Esophagus muscularis mucosa (tissue), 2 donors: ENCODE measurements around the gene ST7L.

ENCODE experiments used
- POLR2A ChIP-seq: fragments of 450-650 bp; IDR thresholded peaks from one replicate; pipeline ENCODE4 v1.6.1; 2017; ENCODE audit warnings: antibody characterized with exemption, moderate library complexity, mild to moderate bottlenecking, low read depth
- POLR2AphosphoS5 ChIP-seq, 2 donors: sonication (generic); formaldehyde crosslinking; IDR thresholded peaks; one replicate each; pipeline ENCODE4 v1.6.1; 2017; ENCODE audit warnings: antibody characterized with exemption in 2 of 2

DNA sequence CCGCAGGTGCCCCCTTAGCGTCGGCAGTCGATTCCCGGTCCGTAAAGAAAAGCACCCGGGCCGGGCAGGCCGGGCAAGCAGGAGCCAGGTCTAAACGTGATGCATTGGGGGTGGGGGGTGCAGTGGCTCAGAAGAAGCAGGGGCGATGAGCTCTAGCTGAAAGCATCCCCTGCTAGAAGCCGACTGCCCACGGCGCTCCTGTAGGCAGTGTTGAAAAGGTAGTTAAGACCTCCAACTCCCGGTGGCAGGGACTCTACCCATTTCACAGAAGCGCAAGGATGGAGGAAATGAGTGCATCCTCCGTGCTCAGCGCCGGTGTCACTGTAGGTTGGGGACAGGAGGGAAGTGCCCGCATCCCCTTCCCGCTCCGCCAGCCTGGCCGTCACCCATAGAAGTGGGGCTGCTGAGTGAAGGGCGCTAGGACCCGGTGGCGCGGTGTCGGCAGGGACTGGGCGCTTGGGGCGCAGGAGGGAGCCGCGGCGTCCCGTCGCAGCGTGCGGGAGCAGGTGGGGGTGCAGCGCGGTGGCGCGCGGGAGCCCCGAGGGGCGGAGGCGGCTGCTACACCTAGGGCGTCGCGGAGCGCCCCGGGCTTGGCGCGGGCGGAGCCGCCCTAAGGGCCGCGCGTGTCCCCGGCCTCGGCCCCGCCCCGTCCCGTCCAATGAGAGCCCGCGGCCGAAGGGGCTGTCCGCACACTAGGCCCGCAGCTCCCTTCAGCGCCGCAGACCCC is 110.5 kb downstream of the ST7L start, which contains the start of gene WNT2B:
- TF ChIP-seq POLR2AphosphoS5 (IDR thresholded peaks at IDR 0.05) = no peak
- TF ChIP-seq POLR2A = no peak
